ENCODE measurements around the gene USP25. TPM values are rescaled to one million over a fixed set of nuclear protein-coding genes. Genes with fewer than 3 reads are reported as not detected.

The USP25 gene
- total RNA-seq, 1 donor from 2014 or later, result 53.2 TPM

- no peak overlapping the region for H3K27ac ChIP-seq (replicated peaks)
- H3K4me3 ChIP-seq, result no peak overlapping the region
- H3K36me3 ChIP-seq, result peaks cover 3% of the 10 kb centered on the region
- TF ChIP-seq, protein P1, sequence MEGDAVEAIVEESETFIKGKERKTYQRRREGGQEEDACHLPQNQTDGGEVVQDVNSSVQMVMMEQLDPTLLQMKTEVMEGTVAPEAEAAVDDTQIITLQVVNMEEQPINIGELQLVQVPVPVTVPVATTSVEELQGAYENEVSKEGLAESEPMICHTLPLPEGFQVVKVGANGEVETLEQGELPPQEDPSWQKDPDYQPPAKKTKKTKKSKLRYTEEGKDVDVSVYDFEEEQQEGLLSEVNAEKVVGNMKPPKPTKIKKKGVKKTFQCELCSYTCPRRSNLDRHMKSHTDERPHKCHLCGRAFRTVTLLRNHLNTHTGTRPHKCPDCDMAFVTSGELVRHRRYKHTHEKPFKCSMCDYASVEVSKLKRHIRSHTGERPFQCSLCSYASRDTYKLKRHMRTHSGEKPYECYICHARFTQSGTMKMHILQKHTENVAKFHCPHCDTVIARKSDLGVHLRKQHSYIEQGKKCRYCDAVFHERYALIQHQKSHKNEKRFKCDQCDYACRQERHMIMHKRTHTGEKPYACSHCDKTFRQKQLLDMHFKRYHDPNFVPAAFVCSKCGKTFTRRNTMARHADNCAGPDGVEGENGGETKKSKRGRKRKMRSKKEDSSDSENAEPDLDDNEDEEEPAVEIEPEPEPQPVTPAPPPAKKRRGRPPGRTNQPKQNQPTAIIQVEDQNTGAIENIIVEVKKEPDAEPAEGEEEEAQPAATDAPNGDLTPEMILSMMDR (IDR thresholded peaks at IDR 0.05; ENCODE audit: borderline replicate concordance), result no peak
- no peaks in the 10 kb centered on the region for H3K9me3 ChIP-seq (replicated peaks)
- no peak for DNase-seq
- intact Hi-C loops (cut with micrococcal nuclease), result no loop called here
- no peaks in the 10 kb centered on the region for H3K27me3 ChIP-seq (ENCODE audit: low read depth)
- H3K4me1 ChIP-seq, result peaks cover 31% of the 10 kb centered on the region
Measured at GRCh38 chr21:15840406-15840805, 110.6 kb downstream of the USP25 start.

- TF ChIP-seq, protein P1 (IDR thresholded peaks at IDR 0.05; ENCODE audit: borderline replicate concordance), result no peak
- intact Hi-C loops (cut with micrococcal nuclease), result no loop called here
- peaks cover 31% of the 10 kb centered on the region for H3K4me1 ChIP-seq
- H3K4me3 ChIP-seq, result no peak overlapping the region
- H3K27me3 ChIP-seq (ENCODE audit: low read depth), result no peaks in the 10 kb centered on the region
- no peaks in the 10 kb centered on the region for H3K9me3 ChIP-seq (replicated peaks)
- H3K27ac ChIP-seq (replicated peaks), result no peak overlapping the region
- H3K36me3 ChIP-seq, result peaks cover 3% of the 10 kb centered on the region
- no peak for DNase-seq
Measured at GRCh38 chr21:15841856-15842564, 112.2 kb downstream of the USP25 start.

DNA sequence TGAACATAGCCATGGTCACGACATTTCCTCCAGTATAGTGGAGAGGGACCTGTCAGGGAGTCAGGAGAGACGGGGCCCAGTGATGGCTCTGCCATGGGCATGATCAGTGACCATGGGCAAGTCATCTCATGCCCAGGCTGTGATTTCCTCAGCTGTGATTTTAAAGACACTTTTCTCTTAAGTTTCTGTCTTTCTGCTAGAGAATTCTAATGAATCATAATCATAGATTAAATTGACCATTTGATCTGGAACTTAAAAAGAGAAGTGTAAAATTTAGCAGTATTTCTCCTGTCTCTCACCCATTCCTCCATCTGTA, 112.7 kb downstream of the USP25 start:
- H3K27ac ChIP-seq (replicated peaks), result no peak overlapping the region
- TF ChIP-seq, protein P1 (IDR thresholded peaks at IDR 0.05; ENCODE audit: borderline replicate concordance), result no peak
- no peak for DNase-seq
- intact Hi-C loops (cut with micrococcal nuclease), result no loop called here
- H3K36me3 ChIP-seq, result peaks cover 3% of the 10 kb centered on the region
- H3K27me3 ChIP-seq (ENCODE audit: low read depth), result no peaks in the 10 kb centered on the region
- H3K4me3 ChIP-seq, result no peak overlapping the region
- H3K4me1 ChIP-seq, result peaks cover 27% of the 10 kb centered on the region
- no peaks in the 10 kb centered on the region for H3K9me3 ChIP-seq (replicated peaks)

DNA sequence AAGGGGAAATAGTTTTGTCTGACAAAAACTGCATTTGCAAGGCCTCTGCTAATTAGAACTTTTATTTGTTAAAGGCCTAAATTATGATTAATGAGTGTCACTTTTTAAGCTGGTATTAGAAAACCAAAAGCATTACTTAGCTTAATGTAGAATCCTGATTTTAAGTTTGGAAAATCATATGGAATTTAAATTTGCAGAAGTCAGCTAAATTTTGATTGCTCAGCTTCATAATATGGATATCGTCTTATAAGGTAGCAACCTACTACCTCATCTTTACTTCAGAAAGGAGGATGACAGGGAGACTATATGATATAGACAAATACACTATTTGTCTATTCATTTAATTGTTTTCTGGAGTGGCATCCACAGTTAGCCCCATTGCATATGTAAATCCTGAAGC, 114.0 kb downstream of the USP25 start:
- Histone ChIP-seq H3K27me3 (ENCODE audit: low read depth) (no peaks in the 10 kb centered on the region), H3K4me1 (peaks cover 22% of the 10 kb centered on the region), H3K36me3 (peaks cover 6% of the 10 kb centered on the region), H3K9me3 (replicated peaks) (no peaks in the 10 kb centered on the region), H3K27ac (replicated peaks) (no peak overlapping the region), H3K4me3 (no peak overlapping the region)
- no peak for DNase-seq
- intact Hi-C loops (cut with micrococcal nuclease), result no loop called here
- TF ChIP-seq, protein P1 (IDR thresholded peaks at IDR 0.05; ENCODE audit: borderline replicate concordance), result no peak

DNA sequence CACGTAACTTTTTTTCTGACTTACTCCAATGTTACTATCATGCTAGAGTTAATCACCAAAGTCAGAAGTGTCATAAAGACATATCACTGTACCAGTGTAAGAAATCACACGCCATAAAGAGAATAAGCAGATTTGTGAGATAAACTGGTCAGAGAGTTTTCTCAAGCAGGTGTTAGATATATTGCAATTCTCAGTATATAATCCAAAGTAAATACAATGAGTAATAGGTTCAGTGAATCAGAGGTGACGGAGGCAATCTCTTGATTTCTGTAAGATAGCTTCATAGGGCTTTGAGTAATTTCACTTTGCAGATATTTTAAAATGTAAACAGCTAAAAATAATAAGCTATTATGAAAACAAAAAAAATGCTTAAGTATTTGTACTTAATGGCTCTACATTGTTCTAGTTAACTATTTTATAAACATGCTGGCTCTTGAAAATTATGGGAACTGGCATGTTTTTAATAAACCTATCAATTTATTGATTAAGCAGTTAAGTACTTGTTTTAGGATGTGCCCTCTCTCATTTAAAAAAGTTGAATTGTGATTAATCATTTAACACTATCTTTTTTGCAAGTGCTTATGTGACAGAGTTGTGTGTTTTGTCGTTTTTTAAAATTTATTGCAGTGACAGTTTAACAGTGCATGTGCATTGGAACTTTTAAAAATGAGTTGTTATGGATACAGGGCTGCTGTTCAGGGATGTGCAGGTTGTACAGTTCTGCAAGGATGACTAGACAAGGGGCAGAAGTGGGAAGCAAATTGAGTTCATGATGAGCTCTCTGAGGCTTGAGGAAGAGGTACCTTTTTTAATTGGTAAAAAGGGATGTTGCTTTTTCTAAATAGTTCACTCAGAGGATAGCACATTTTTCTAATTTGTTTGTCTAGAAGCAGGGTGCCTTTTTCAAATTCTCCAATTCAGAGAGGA, 119.1 kb downstream of the USP25 start:
- no peaks in the 10 kb centered on the region for H3K27me3 ChIP-seq (ENCODE audit: low read depth)
- no peak for DNase-seq
- H3K4me3 ChIP-seq, result no peak overlapping the region
- H3K4me1 ChIP-seq, result no peaks in the 10 kb centered on the region
- TF ChIP-seq, protein P1 (IDR thresholded peaks at IDR 0.05; ENCODE audit: borderline replicate concordance), result no peak
- intact Hi-C loops (cut with micrococcal nuclease), result no loop called here
- H3K9me3 ChIP-seq (replicated peaks), result no peaks in the 10 kb centered on the region
- no peak overlapping the region for H3K27ac ChIP-seq (replicated peaks)
- H3K36me3 ChIP-seq, result peaks cover 3% of the 10 kb centered on the region

Measured in left ventricle myocardium inferior (tissue), 1 donor.